DOHH2 (cell line): ENCODE results near the gene AQP6.

Experiments
- H3F3A ChIP-seq: fragments of 200-600 bp; sonication (generic), shearing (Covaris generic); 2 replicates; pipeline ENCODE4 v1.6.0; 2016; ENCODE audit warnings: antibody characterized with exemption, mild to moderate bottlenecking; ENCODE audit not compliant: control insufficient read depth, insufficient read depth
- H3K27ac ChIP-seq: fragments of 200-600 bp; sonication (generic); 2 replicates; pipeline ENCODE4 v1.5.1; 2014; ENCODE audit warnings: low read depth, mild to moderate bottlenecking, low read length, moderate library complexity
- H3K27me3 ChIP-seq: fragments of 200-600 bp; sonication (generic); 2 replicates; pipeline ENCODE4 v1.6.1; 2014; ENCODE audit warnings: mild to moderate bottlenecking, low read length, mixed read lengths; ENCODE audit not compliant: control insufficient read depth
- H3K36me3 ChIP-seq: fragments of 200-600 bp; sonication (generic); 2 replicates; pipeline ENCODE4 v1.6.1; 2014; ENCODE audit warnings: mild to moderate bottlenecking, low read length, moderate library complexity, mixed read lengths; ENCODE audit not compliant: control insufficient read depth
- H3K4me1 ChIP-seq: fragments of 200-600 bp; sonication (generic); 2 replicates; pipeline ENCODE4 v1.6.1; 2014; ENCODE audit warnings: mild to moderate bottlenecking, low read length, mixed read lengths; ENCODE audit not compliant: control insufficient read depth
- H3K4me2 ChIP-seq: fragments of 200-600 bp; sonication (generic); 2 replicates; pipeline ENCODE4 v1.6.0; 2014; ENCODE audit warnings: mild to moderate bottlenecking, low read length, moderate library complexity
- H3K4me3 ChIP-seq: fragments of 200-600 bp; sonication (generic); 2 replicates; pipeline ENCODE4 v1.5.1; 2014; ENCODE audit warnings: mild to moderate bottlenecking, low read length, mixed read lengths
- H3K79me2 ChIP-seq: fragments of 200-600 bp; sonication (generic); 2 replicates; pipeline ENCODE4 v1.6.1; 2014; ENCODE audit warnings: mild to moderate bottlenecking, low read length, mixed read lengths; ENCODE audit not compliant: control insufficient read depth
- H3K9me2 ChIP-seq: fragments of 200-600 bp; sonication (generic); replicated peaks from 2 replicates; pipeline ENCODE4 v1.6.1; 2014; ENCODE audit warnings: mild to moderate bottlenecking, low read length, mixed read lengths; ENCODE audit not compliant: control insufficient read depth
- H3K9me3 ChIP-seq: fragments of 200-600 bp; sonication (generic); 2 replicates; pipeline ENCODE4 v1.6.1; 2014; ENCODE audit warnings: antibody characterized with exemption, low read length, mixed read lengths; ENCODE audit not compliant: control insufficient read depth, insufficient read depth
- H4K20me1 ChIP-seq: fragments of 200-600 bp; sonication (generic); 2 replicates; pipeline ENCODE4 v1.6.0; 2014; ENCODE audit warnings: low read depth, mild to moderate bottlenecking, antibody characterized with exemption, low read length, moderate library complexity; ENCODE audit not compliant: control insufficient read depth, insufficient read depth
- CTCF ChIP-seq: fragments of 200-600 bp; sonication (generic); IDR thresholded peaks from one replicate; pipeline ENCODE4 v1.5.1; 2014; ENCODE audit warnings: antibody characterized with exemption, mild to moderate bottlenecking, low read depth, low read length; ENCODE audit not compliant: poor library complexity, severe bottlenecking
- EZH2phosphoT487 ChIP-seq: fragments of 200-600 bp; sonication (generic); IDR thresholded peaks from 2 replicates; pipeline ENCODE4 v1.6.1; 2017; ENCODE audit warnings: borderline replicate concordance, mild to moderate bottlenecking, antibody characterized with exemption, low read length, moderate library complexity, mixed read lengths

AQP6 gene

GRCh38 chr12:50013361-50014147 lies 40.8 kb downstream of the AQP6 start:
- peaks cover 77% of the 10 kb centered on the region for H3K79me2 ChIP-seq
- peaks cover 14% of the 10 kb centered on the region for H3K4me1 ChIP-seq
- H3K36me3 ChIP-seq: peaks cover 65% of the 10 kb centered on the region
- no peak overlapping the region for H3K4me2 ChIP-seq
- no peak overlapping the region for H3K4me3 ChIP-seq
- no peak overlapping the region for H3K27ac ChIP-seq
- H3F3A ChIP-seq: peaks cover 5% of the 10 kb centered on the region; the same call in 1 of the 2 replicates
- peaks cover 4% of the 10 kb centered on the region; the same call in 1 of the 2 replicates for H4K20me1 ChIP-seq
- no peaks in the 10 kb centered on the region for H3K9me3 ChIP-seq
- TF ChIP-seq CTCF: no peak
- no peak for TF ChIP-seq EZH2phosphoT487
- no peaks in the 10 kb centered on the region for H3K9me2 ChIP-seq
- no peaks in the 10 kb centered on the region for H3K27me3 ChIP-seq

- TF ChIP-seq EZH2phosphoT487: no peak
- TF ChIP-seq CTCF: no peak
- Histone ChIP-seq H3K9me3 (no peaks in the 10 kb centered on the region), H3K4me1 (peaks cover 6% of the 10 kb centered on the region), H4K20me1 (0 out of 2 replicates have a peak, but pooled peaks cover 5% of the 10 kb centered on the region), H3K27me3 (no peaks in the 10 kb centered on the region), H3K36me3 (peaks cover 65% of the 10 kb centered on the region), H3K4me3 (no peak overlapping the region), H3K27ac (no peak overlapping the region), H3F3A (peaks cover 3% of the 10 kb centered on the region; the same call in 1 of the 2 replicates), H3K79me2 (peaks cover 78% of the 10 kb centered on the region), H3K4me2 (no peak overlapping the region), H3K9me2 (no peaks in the 10 kb centered on the region)
Observed at GRCh38 chr12:50014342-50014741, 41.6 kb downstream of the AQP6 start.

- Histone ChIP-seq H3K36me3 (peaks cover 61% of the 10 kb centered on the region), H3K4me1 (peaks cover 10% of the 10 kb centered on the region), H3K4me3 (no peak overlapping the region)
Observed at GRCh38 chr12:50016501-50017475, 44.0 kb downstream of the AQP6 start.

More at GRCh38 chr12:50016501-50017475, 44.0 kb downstream of the AQP6 start:
- Histone ChIP-seq H3K9me2 (no peaks in the 10 kb centered on the region), H3F3A (no peaks in the 10 kb centered on the region), H4K20me1 (peaks cover 16% of the 10 kb centered on the region; the same call in 1 of the 2 replicates), H3K27me3 (no peaks in the 10 kb centered on the region), H3K27ac (no peak overlapping the region), H3K79me2 (peaks cover 83% of the 10 kb centered on the region), H3K9me3 (no peaks in the 10 kb centered on the region), H3K4me2 (no peak overlapping the region)
- no peak for TF ChIP-seq EZH2phosphoT487
- no peak for TF ChIP-seq CTCF
